ENCODE measurements around the gene G3BP1.
A peak's percentile ranks its signal among the peaks of the same experiment; 100 is the strongest.

Gene G3BP1

DNA sequence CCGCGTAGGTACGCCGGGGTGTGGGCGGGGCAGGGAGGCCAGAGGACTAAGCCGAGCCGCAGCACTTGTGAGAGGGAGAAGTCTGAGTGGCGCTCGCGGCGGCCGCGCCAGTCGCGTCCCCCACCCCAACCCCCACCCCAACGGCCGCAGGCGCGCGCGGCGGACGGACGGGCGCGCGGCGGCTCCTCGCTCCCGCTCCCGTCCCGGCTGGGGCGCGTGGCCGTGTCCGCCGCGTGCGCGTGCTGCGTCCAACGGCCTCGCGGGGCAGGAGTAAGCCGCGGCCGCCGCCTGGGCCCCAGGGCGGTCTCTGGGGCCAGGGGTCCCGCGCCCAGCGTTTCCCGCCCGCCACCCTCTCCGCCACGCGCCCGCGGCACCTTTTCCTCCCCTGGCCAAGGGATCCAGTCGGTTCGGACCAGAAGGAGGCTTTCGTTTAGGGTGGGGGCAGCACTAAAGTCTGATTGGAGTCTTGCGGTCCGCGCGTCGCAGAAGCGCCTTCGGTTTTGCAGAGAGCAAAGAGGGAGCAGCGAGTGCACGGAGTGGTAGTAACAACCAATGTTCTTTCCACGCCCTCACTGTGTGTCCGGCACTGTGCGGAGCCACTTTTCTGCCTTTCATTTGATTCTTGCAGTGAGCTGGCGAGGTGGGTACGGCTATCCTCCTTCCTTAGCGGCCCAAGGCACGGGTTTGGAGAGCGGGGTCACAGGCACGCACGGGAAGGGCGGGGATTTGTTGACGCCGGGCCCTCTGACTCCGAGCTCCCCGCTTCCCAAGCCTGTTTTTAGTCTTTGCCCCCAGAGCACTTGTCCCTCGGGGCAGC, 483 bp downstream of the G3BP1 start:
- no peaks in the 10 kb centered on the region for H3K9me3 ChIP-seq (ENCODE audit: insufficient read depth, low read depth, low read length)
- TF ChIP-seq, protein P1, sequence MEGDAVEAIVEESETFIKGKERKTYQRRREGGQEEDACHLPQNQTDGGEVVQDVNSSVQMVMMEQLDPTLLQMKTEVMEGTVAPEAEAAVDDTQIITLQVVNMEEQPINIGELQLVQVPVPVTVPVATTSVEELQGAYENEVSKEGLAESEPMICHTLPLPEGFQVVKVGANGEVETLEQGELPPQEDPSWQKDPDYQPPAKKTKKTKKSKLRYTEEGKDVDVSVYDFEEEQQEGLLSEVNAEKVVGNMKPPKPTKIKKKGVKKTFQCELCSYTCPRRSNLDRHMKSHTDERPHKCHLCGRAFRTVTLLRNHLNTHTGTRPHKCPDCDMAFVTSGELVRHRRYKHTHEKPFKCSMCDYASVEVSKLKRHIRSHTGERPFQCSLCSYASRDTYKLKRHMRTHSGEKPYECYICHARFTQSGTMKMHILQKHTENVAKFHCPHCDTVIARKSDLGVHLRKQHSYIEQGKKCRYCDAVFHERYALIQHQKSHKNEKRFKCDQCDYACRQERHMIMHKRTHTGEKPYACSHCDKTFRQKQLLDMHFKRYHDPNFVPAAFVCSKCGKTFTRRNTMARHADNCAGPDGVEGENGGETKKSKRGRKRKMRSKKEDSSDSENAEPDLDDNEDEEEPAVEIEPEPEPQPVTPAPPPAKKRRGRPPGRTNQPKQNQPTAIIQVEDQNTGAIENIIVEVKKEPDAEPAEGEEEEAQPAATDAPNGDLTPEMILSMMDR (conservative IDR thresholded peaks at IDR 0.05; ENCODE audit: low read length), result no peak
- peaks cover 51% of the 10 kb centered on the region for H3K4me1 ChIP-seq (ENCODE audit: insufficient read depth, low read length, poor library complexity, severe bottlenecking)
- H3K27me3 ChIP-seq (ENCODE audit: insufficient read depth, low read length, poor library complexity, severe bottlenecking), result peaks cover 7% of the 10 kb centered on the region
- H2AFZ ChIP-seq (ENCODE audit: low read length), result no peak overlapping the region
- H3K36me3 ChIP-seq (ENCODE audit: insufficient read depth, low read length), result peaks cover 4% of the 10 kb centered on the region; the same call in 1 of the 2 replicates
- peaks cover 51% of the 10 kb centered on the region for H4K20me1 ChIP-seq (ENCODE audit: insufficient read depth, low read length, poor library complexity, severe bottlenecking)
- peaks cover 69% of the 10 kb centered on the region for H3K79me2 ChIP-seq (ENCODE audit: insufficient read depth, low read length)
- peak overlapping the region; percentile 96 for H3K9ac ChIP-seq (ENCODE audit: low read depth, low read length, poor library complexity, severe bottlenecking)
- no peaks in the 10 kb centered on the region for H3K9me2 ChIP-seq (replicated peaks; ENCODE audit: low read depth, low read length)
- no peaks in the 10 kb centered on the region for H3F3A ChIP-seq (ENCODE audit: low read depth)
- peak overlapping the region; percentile 83 for H3K4me2 ChIP-seq (ENCODE audit: low read depth, low read length, poor library complexity, severe bottlenecking)
- H3K4me3 ChIP-seq (ENCODE audit: low read length, poor library complexity, severe bottlenecking), result peak overlapping the region; percentile 92

DNA sequence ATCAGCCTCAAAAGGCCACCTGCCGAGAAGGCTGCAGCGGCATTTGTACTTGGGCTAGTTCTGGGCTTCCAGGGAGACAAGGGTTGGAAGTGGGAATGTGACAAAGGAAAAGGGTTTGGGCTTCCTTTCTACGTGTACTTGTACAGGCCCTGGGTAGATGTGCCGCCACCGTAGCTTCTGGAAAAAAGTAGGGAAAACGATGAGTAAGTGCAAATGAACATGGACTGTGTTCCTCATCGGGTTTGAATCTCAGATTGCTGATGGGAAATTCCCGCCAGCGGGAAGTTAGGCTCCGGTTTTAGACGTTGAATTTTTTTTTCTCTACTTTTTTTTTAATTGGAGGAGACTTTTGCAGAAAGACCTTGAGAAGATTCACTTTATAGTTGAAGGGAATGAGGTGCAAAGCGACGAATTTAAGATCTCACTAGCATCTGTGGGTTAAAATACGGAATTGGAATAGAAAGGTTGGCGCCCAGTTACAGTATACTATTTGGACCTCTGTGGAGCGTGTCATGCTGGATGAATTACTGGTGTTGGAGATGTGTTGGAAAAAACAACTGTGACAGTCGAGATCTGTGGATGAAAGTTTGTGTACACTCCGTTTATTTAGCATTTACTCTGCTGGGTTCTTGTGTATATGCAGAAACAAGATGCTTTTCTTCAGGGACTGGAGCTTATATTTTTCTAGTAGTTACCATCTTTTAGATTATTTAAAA, 1.2 kb downstream of the G3BP1 start:
- peak overlapping the region; percentile 83 for H3K4me2 ChIP-seq (ENCODE audit: low read depth, low read length, poor library complexity, severe bottlenecking)
- H3K79me2 ChIP-seq (ENCODE audit: insufficient read depth, low read length), result peaks cover 76% of the 10 kb centered on the region
- no peaks in the 10 kb centered on the region for H3K9me2 ChIP-seq (replicated peaks; ENCODE audit: low read depth, low read length)
- no peak for TF ChIP-seq EZH2phosphoT487 (IDR thresholded peaks at IDR 0.05; ENCODE audit: borderline replicate concordance)
- TF ChIP-seq, protein P1 (conservative IDR thresholded peaks at IDR 0.05; ENCODE audit: low read length), result no peak
- H3K9ac ChIP-seq (ENCODE audit: low read depth, low read length, poor library complexity, severe bottlenecking), result peak overlapping the region; percentile 96
- peaks cover 7% of the 10 kb centered on the region for H3K27me3 ChIP-seq (ENCODE audit: insufficient read depth, low read length, poor library complexity, severe bottlenecking)
- H3F3A ChIP-seq (ENCODE audit: low read depth), result no peaks in the 10 kb centered on the region
- H3K9me3 ChIP-seq (ENCODE audit: insufficient read depth, low read depth, low read length), result no peaks in the 10 kb centered on the region
- H2AFZ ChIP-seq (ENCODE audit: low read length), result no peak overlapping the region
- H4K20me1 ChIP-seq (ENCODE audit: insufficient read depth, low read length, poor library complexity, severe bottlenecking), result peaks cover 59% of the 10 kb centered on the region
- H3K36me3 ChIP-seq (ENCODE audit: insufficient read depth, low read length), result peaks cover 11% of the 10 kb centered on the region; the same call in 1 of the 2 replicates
- H3K4me1 ChIP-seq (ENCODE audit: insufficient read depth, low read length, poor library complexity, severe bottlenecking), result peaks cover 57% of the 10 kb centered on the region
- H3K4me3 ChIP-seq (ENCODE audit: low read length, poor library complexity, severe bottlenecking), result peak overlapping the region; percentile 92

DNA sequence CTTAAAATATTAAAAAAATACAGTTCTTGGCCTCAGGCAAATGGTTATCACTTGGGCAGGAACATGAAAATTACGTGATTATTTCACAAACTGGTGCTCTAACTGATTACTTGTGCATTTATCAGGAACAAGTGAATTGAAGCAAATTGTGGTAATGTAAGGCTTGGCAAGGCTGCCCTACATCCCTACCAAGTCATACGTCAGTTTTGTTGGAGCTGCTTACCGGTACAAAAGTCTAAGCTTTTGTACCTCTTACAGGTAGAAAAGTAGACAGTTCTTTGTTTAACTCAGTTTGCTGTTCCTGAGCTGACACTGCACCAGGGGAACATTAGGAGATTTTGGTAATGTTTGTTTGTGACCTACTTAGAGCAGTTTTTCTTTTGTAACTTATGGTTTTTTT, 2.2 kb downstream of the G3BP1 start:
- H3K9me3 ChIP-seq (ENCODE audit: insufficient read depth, low read depth, low read length), result no peaks in the 10 kb centered on the region
- peak overlapping the region; percentile 83 for H3K4me2 ChIP-seq (ENCODE audit: low read depth, low read length, poor library complexity, severe bottlenecking)
- peak overlapping the region; percentile 96 for H3K9ac ChIP-seq (ENCODE audit: low read depth, low read length, poor library complexity, severe bottlenecking)
- peaks cover 7% of the 10 kb centered on the region for H3K27me3 ChIP-seq (ENCODE audit: insufficient read depth, low read length, poor library complexity, severe bottlenecking)
- H2AFZ ChIP-seq (ENCODE audit: low read length), result no peak overlapping the region
- peak overlapping the region; percentile 92 for H3K4me3 ChIP-seq (ENCODE audit: low read length, poor library complexity, severe bottlenecking)
- H3K79me2 ChIP-seq (ENCODE audit: insufficient read depth, low read length), result peaks cover 82% of the 10 kb centered on the region
- H3K36me3 ChIP-seq (ENCODE audit: insufficient read depth, low read length), result peaks cover 16% of the 10 kb centered on the region; the same call in 1 of the 2 replicates
- H3K4me1 ChIP-seq (ENCODE audit: insufficient read depth, low read length, poor library complexity, severe bottlenecking), result peaks cover 64% of the 10 kb centered on the region
- peaks cover 68% of the 10 kb centered on the region for H4K20me1 ChIP-seq (ENCODE audit: insufficient read depth, low read length, poor library complexity, severe bottlenecking)
- no peaks in the 10 kb centered on the region for H3F3A ChIP-seq (ENCODE audit: low read depth)
- no peaks in the 10 kb centered on the region for H3K9me2 ChIP-seq (replicated peaks; ENCODE audit: low read depth, low read length)
- TF ChIP-seq, protein P1 (conservative IDR thresholded peaks at IDR 0.05; ENCODE audit: low read length), result no peak
- TF ChIP-seq EZH2phosphoT487 (IDR thresholded peaks at IDR 0.05; ENCODE audit: borderline replicate concordance), result no peak

Measured in Loucy (cell line).